GM23338 (cell line): ENCODE measurements around the gene THBS1. TPM values are rescaled to one million over a fixed set of nuclear protein-coding genes. Genes with fewer than 3 reads are reported as not detected.
A peak's percentile ranks its signal among the peaks of the same experiment; 100 is the strongest.

ENCODE experiments used
- ATAC-seq: fragments of 200-7000 bp; cut with Tn5 transposase; 3 replicates; pipeline ENCODE4 v1.9.1; 2020
- DNase-seq: peaks from one replicate; pipeline ENCODE4 v3.0.0-alpha.2; 2015; ENCODE audit warnings: low spot score
- H2AFZ ChIP-seq: fragments of 200-600 bp; sonication (generic); 2 replicates; pipeline ENCODE4 v1.8.0; 2016; ENCODE audit warnings: antibody characterized with exemption, mild to moderate bottlenecking, moderate library complexity
- H3F3A ChIP-seq: fragments of 200-600 bp; sonication (generic); replicated peaks from 2 replicates; pipeline ENCODE4 v1.8.0; 2017; ENCODE audit warnings: antibody characterized with exemption, mixed run types, low read depth
- H3K27ac ChIP-seq: fragments of 200-600 bp; sonication (generic); 2 replicates; pipeline ENCODE4 v1.6.1; 2016; ENCODE audit warnings: low read depth
- H3K27me3 ChIP-seq: fragments of 200-600 bp; sonication (generic); 2 replicates; pipeline ENCODE4 v1.8.0; 2016; ENCODE audit warnings: mild to moderate bottlenecking, mixed run types, moderate library complexity; ENCODE audit not compliant: insufficient read depth
- H3K36me3 ChIP-seq: fragments of 200-600 bp; sonication (generic); 2 replicates; pipeline ENCODE4 v1.8.0; 2016; ENCODE audit warnings: mild to moderate bottlenecking; ENCODE audit not compliant: insufficient read depth
- H3K4me1 ChIP-seq: fragments of 200-600 bp; sonication (generic); 2 replicates; pipeline ENCODE4 v1.8.0; 2016; ENCODE audit warnings: mild to moderate bottlenecking, moderate library complexity; ENCODE audit not compliant: insufficient read depth
- H3K4me2 ChIP-seq: fragments of 200-600 bp; sonication (generic); 2 replicates; pipeline ENCODE4 v1.7.1; 2017; ENCODE audit warnings: mixed run types
- H3K4me3 ChIP-seq: fragments of 200-600 bp; sonication (generic); 2 replicates; pipeline ENCODE4 v1.6.1; 2016; ENCODE audit warnings: mixed run types
- H3K79me2 ChIP-seq: fragments of 200-600 bp; sonication (generic); replicated peaks from 2 replicates; pipeline ENCODE4 v1.8.0; 2017; ENCODE audit warnings: mild to moderate bottlenecking; ENCODE audit not compliant: insufficient read depth
- H3K9me2 ChIP-seq: fragments of 200-600 bp; sonication (generic); 2 replicates; pipeline ENCODE4 v1.8.0; 2017; ENCODE audit not compliant: insufficient read depth
- H4K20me1 ChIP-seq: fragments of 200-600 bp; sonication (generic); replicated peaks from 2 replicates; pipeline ENCODE4 v1.8.0; 2017; ENCODE audit warnings: mild to moderate bottlenecking; ENCODE audit not compliant: insufficient read depth
- H3K27ac Mint-ChIP-seq: 2 replicates; pipeline ENCODE4 v1.8.0; 2020; ENCODE audit warnings: inconsistent platforms, mild to moderate bottlenecking, moderate library complexity, mixed read lengths
- H3K27me3 Mint-ChIP-seq: 3 replicates; pipeline ENCODE4 v1.8.0; 2022; ENCODE audit warnings: low read depth, mild to moderate bottlenecking, moderate library complexity, mixed read lengths, inconsistent platforms; ENCODE audit not compliant: insufficient read depth, poor library complexity
- H3K36me3 Mint-ChIP-seq: 3 replicates; pipeline ENCODE4 v1.8.0; 2021; ENCODE audit warnings: low read depth, mild to moderate bottlenecking, inconsistent platforms, moderate library complexity, mixed read lengths
- H3K4me1 Mint-ChIP-seq: 3 replicates; pipeline ENCODE4 v1.8.0; 2020; ENCODE audit warnings: mild to moderate bottlenecking, inconsistent platforms, mixed read lengths
- H3K4me3 Mint-ChIP-seq: 3 replicates; pipeline ENCODE4 v1.8.0; 2021; ENCODE audit warnings: moderate library complexity, mild to moderate bottlenecking, inconsistent platforms, mixed read lengths
- H3K9me3 Mint-ChIP-seq: 3 replicates; pipeline ENCODE4 v1.8.0; 2020; ENCODE audit warnings: moderate library complexity, mild to moderate bottlenecking, inconsistent platforms, mixed read lengths
- CREB1 ChIP-seq: fragments of 250-450 bp; sonication (Bioruptor Pico); IDR thresholded peaks from 2 replicates; pipeline ENCODE4 v1.5.0; 2020; ENCODE audit warnings: low read depth, mild to moderate bottlenecking, moderate library complexity
- JUNB ChIP-seq: IDR thresholded peaks from one replicate; pipeline ENCODE4 v1.6.1; 2016; ENCODE audit warnings: antibody characterized with exemption; ENCODE audit not compliant: unreplicated experiment
- NANOG ChIP-seq: IDR thresholded peaks from 2 replicates; pipeline ENCODE4 v1.6.1; 2016; ENCODE audit warnings: antibody characterized with exemption, borderline replicate concordance
- POLR2AphosphoS5 ChIP-seq: IDR thresholded peaks from 2 replicates; pipeline ENCODE4 v1.6.1; 2016; ENCODE audit warnings: antibody characterized with exemption, low read depth
- STAT1 ChIP-seq: IDR thresholded peaks from one replicate; pipeline ENCODE4 v1.6.1; 2016; ENCODE audit warnings: antibody characterized with exemption; ENCODE audit not compliant: unreplicated experiment
- ZNF114 ChIP-seq: fragments of 250-450 bp; sonication (Bioruptor Pico); IDR thresholded peaks from 2 replicates; pipeline ENCODE4 v1.5.0; 2020; ENCODE audit warnings: mild to moderate bottlenecking, moderate library complexity
- polyA plus RNA-seq: library from polyadenylated mRNA; unstranded; fragments of >200 nt; fragmentation: Nextera tagmentation; extraction: Ambion mirVana; gene quantifications from 2 replicates; pipeline ENCODE4 v1.2.1, GENCODE V29; 2016
- total RNA-seq: library from RNA; depleted of rRNA; stranded (reverse); fragments of >200 nt; shearing (Covaris generic); gene quantifications from 2 replicates; pipeline ENCODE4 v1.2.3, GENCODE V29; 2014
- TF ChIP-seq, protein P1 (sequence below): IDR thresholded peaks from one replicate; pipeline ENCODE4 v1.6.1; 2018; ENCODE audit warnings: antibody characterized with exemption; ENCODE audit not compliant: unreplicated experiment
- TF ChIP-seq, protein P2 (sequence below): IDR thresholded peaks from 2 replicates; pipeline ENCODE4 v1.6.1; 2016; ENCODE audit warnings: antibody characterized with exemption
- TF ChIP-seq, protein P3 (sequence below): fragments of 250-450 bp; sonication (Bioruptor Pico); IDR thresholded peaks from 2 replicates; pipeline ENCODE4 v1.5.0; 2020; ENCODE audit warnings: mild to moderate bottlenecking, moderate library complexity

THBS1 gene
- total and polyA plus RNA-seq, 2 experiments from 2014 or later, result 21.7 to 81.9 TPM

DNA sequence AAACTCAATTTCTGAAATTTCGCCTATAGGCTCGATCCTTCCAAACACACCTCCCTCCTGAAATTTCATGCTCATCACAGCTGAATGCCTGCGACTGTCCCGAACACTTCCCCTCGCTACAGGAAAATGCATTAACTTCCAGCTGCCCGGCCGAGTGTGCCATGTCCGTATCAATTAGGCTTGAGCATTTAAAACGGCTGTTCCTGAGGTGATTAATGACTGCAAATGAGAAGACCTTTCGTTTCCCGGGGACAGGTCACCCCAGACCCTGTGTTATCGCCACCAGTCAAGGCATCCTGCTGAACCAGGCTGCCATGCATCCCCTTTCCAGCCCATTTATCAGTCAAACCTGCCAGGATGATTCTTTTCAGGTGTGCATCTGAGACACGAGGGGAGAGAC lies 63.3 kb downstream of the THBS1 start:
- H3K27ac Mint-ChIP-seq, result no peak overlapping the region; the same call in 1 of the 2 replicates
- TF ChIP-seq, protein P1, sequence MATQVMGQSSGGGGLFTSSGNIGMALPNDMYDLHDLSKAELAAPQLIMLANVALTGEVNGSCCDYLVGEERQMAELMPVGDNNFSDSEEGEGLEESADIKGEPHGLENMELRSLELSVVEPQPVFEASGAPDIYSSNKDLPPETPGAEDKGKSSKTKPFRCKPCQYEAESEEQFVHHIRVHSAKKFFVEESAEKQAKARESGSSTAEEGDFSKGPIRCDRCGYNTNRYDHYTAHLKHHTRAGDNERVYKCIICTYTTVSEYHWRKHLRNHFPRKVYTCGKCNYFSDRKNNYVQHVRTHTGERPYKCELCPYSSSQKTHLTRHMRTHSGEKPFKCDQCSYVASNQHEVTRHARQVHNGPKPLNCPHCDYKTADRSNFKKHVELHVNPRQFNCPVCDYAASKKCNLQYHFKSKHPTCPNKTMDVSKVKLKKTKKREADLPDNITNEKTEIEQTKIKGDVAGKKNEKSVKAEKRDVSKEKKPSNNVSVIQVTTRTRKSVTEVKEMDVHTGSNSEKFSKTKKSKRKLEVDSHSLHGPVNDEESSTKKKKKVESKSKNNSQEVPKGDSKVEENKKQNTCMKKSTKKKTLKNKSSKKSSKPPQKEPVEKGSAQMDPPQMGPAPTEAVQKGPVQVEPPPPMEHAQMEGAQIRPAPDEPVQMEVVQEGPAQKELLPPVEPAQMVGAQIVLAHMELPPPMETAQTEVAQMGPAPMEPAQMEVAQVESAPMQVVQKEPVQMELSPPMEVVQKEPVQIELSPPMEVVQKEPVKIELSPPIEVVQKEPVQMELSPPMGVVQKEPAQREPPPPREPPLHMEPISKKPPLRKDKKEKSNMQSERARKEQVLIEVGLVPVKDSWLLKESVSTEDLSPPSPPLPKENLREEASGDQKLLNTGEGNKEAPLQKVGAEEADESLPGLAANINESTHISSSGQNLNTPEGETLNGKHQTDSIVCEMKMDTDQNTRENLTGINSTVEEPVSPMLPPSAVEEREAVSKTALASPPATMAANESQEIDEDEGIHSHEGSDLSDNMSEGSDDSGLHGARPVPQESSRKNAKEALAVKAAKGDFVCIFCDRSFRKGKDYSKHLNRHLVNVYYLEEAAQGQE, result no peak
- TF ChIP-seq NANOG, result no peak
- TF ChIP-seq, protein P2, sequence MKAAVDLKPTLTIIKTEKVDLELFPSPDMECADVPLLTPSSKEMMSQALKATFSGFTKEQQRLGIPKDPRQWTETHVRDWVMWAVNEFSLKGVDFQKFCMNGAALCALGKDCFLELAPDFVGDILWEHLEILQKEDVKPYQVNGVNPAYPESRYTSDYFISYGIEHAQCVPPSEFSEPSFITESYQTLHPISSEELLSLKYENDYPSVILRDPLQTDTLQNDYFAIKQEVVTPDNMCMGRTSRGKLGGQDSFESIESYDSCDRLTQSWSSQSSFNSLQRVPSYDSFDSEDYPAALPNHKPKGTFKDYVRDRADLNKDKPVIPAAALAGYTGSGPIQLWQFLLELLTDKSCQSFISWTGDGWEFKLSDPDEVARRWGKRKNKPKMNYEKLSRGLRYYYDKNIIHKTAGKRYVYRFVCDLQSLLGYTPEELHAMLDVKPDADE, result no peak
- Histone ChIP-seq H3K4me3 (no peak overlapping the region), H3K27ac (no peak overlapping the region), H3K9me2 (no peaks in the 10 kb centered on the region), H3K79me2 (no peaks in the 10 kb centered on the region), H3K27me3 (no peaks in the 10 kb centered on the region), H4K20me1 (no peaks in the 10 kb centered on the region), H3K4me2 (no peak overlapping the region), H3K36me3 (no peaks in the 10 kb centered on the region), H3K4me1 (no peaks in the 10 kb centered on the region), H2AFZ (0 out of 2 replicates have a peak overlapping the region, but pooled peaks have one; percentile 5), H3F3A (no peaks in the 10 kb centered on the region)
- H3K4me3 Mint-ChIP-seq, result no peak overlapping the region
- H3K36me3 Mint-ChIP-seq, result no peaks in the 10 kb centered on the region
- H3K9me3 Mint-ChIP-seq, result no peaks in the 10 kb centered on the region
- ATAC-seq (no peak), DNase-seq (no peak)
- H3K4me1 Mint-ChIP-seq, result peaks cover 29% of the 10 kb centered on the region
- H3K27me3 Mint-ChIP-seq, result peaks cover 3% of the 10 kb centered on the region

DNA sequence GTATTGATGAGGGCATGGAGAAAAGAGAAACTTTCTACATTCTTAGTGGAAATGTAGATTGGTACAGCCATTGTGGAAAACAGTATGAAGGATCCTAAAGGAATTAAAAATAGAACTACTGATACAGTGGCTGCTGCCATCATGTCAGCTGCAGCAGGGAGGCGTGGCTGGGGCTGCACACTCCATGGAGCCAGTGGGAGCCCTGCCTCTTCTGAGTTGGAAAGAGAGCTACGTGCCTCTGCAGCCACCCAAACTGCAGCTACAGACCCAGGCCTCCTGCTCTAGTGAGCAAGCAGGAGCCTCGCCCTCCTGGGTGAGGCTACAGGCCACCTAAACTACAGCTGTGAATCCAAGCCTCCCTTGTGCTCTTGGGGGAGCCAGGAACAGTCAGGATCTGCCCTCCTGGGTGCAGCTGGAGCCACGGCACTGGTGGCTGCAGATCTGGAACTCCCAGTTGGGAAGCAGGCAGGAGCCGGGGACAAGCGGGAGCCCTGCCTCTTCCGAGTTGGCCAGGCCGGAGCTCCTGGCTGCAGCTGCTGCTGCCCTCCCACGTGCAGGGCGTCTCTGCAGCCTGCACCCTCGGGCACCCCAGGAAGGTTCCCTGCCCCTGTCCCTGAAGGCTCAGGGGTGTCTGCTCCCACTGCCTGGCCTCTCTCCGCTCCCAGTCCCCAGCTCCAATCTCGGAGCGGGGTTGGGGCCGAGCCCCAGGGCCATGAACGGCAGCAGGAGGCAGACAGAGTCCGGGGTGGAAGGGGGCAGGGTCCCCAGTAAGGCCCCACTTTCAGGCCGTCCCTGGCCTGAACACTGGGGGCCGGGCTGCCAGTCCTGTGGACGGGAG lies 64.5 kb downstream of the THBS1 start:
- Histone ChIP-seq H3K4me1 (no peaks in the 10 kb centered on the region), H3K4me3 (no peak overlapping the region), H3K27me3 (no peaks in the 10 kb centered on the region), H3K79me2 (no peaks in the 10 kb centered on the region), H3K27ac (no peak overlapping the region), H3K9me2 (no peaks in the 10 kb centered on the region), H3K36me3 (no peaks in the 10 kb centered on the region), H3K4me2 (no peak overlapping the region), H4K20me1 (no peaks in the 10 kb centered on the region), H2AFZ (no peak overlapping the region), H3F3A (no peaks in the 10 kb centered on the region)
- DNase-seq (no peak), ATAC-seq (peak; percentile 53)
- no peak overlapping the region for H3K4me3 Mint-ChIP-seq
- H3K4me1 Mint-ChIP-seq, result peaks cover 27% of the 10 kb centered on the region
- H3K27me3 Mint-ChIP-seq, result peaks cover 3% of the 10 kb centered on the region
- H3K9me3 Mint-ChIP-seq, result no peaks in the 10 kb centered on the region
- H3K36me3 Mint-ChIP-seq, result no peaks in the 10 kb centered on the region
- no peak overlapping the region for H3K27ac Mint-ChIP-seq
- TF ChIP-seq JUNB (no peak), CREB1 (no peak), ZNF114 (CRISPR knock-in tag) (no peak), POLR2AphosphoS5 (no peak), STAT1 (no peak)
- TF ChIP-seq, protein P3, sequence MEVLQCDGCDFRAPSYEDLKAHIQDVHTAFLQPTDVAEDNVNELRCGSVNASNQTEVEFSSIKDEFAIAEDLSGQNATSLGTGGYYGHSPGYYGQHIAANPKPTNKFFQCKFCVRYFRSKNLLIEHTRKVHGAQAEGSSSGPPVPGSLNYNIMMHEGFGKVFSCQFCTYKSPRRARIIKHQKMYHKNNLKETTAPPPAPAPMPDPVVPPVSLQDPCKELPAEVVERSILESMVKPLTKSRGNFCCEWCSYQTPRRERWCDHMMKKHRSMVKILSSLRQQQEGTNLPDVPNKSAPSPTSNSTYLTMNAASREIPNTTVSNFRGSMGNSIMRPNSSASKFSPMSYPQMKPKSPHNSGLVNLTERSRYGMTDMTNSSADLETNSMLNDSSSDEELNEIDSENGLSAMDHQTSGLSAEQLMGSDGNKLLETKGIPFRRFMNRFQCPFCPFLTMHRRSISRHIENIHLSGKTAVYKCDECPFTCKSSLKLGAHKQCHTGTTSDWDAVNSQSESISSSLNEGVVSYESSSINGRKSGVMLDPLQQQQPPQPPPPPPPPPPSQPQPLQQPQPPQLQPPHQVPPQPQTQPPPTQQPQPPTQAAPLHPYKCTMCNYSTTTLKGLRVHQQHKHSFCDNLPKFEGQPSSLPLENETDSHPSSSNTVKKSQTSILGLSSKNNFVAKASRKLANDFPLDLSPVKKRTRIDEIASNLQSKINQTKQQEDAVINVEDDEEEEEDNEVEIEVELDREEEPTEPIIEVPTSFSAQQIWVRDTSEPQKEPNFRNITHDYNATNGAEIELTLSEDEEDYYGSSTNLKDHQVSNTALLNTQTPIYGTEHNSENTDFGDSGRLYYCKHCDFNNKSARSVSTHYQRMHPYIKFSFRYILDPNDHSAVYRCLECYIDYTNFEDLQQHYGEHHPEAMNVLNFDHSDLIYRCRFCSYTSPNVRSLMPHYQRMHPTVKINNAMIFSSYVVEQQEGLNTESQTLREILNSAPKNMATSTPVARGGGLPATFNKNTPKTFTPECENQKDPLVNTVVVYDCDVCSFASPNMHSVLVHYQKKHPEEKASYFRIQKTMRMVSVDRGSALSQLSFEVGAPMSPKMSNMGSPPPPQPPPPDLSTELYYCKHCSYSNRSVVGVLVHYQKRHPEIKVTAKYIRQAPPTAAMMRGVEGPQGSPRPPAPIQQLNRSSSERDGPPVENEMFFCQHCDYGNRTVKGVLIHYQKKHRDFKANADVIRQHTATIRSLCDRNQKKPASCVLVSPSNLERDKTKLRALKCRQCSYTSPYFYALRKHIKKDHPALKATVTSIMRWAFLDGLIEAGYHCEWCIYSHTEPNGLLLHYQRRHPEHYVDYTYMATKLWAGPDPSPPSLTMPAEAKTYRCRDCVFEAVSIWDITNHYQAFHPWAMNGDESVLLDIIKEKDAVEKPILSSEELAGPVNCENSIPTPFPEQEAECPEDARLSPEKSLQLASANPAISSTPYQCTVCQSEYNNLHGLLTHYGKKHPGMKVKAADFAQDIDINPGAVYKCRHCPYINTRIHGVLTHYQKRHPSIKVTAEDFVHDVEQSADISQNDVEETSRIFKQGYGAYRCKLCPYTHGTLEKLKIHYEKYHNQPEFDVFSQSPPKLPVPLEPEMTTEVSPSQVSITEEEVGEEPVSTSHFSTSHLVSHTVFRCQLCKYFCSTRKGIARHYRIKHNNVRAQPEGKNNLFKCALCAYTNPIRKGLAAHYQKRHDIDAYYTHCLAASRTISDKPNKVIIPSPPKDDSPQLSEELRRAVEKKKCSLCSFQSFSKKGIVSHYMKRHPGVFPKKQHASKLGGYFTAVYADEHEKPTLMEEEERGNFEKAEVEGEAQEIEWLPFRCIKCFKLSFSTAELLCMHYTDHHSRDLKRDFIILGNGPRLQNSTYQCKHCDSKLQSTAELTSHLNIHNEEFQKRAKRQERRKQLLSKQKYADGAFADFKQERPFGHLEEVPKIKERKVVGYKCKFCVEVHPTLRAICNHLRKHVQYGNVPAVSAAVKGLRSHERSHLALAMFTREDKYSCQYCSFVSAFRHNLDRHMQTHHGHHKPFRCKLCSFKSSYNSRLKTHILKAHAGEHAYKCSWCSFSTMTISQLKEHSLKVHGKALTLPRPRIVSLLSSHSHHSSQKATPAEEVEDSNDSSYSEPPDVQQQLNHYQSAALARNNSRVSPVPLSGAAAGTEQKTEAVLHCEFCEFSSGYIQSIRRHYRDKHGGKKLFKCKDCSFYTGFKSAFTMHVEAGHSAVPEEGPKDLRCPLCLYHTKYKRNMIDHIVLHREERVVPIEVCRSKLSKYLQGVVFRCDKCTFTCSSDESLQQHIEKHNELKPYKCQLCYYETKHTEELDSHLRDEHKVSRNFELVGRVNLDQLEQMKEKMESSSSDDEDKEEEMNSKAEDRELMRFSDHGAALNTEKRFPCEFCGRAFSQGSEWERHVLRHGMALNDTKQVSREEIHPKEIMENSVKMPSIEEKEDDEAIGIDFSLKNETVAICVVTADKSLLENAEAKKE (CRISPR knock-in tag), result no peak
- TF ChIP-seq, protein P2, result no peak
